HEK293 (cell line): ENCODE results near the gene HP1BP3.

Experiments
- CTCF ChIA-PET: fragments of 350-600 bp; formaldehyde crosslinking; extraction: SDS; loops from one replicate; lab custom pipeline; 2021; ENCODE audit warnings: antibody characterized with exemption; lab: Yijun Ruan, JAX
- POLR2A ChIA-PET: fragments of 300-600 bp; formaldehyde crosslinking; extraction: SDS; loops from one replicate; lab custom pipeline; 2020; ENCODE audit warnings: antibody characterized with exemption, inconsistent platforms; lab: Yijun Ruan, JAX
- H3K27ac ChIP-seq: fragments of 200-500 bp; sonication (Bioruptor generic); 2 replicates; pipeline ENCODE4 v1.5.1; 2014; ENCODE audit warnings: low read depth, low read length, control low read depth, inconsistent platforms; ENCODE audit errors: extremely low read depth
- H3K36me3 ChIP-seq, 2 experiments: fragments of 200-500 bp in 1 of 2; sonication (Bioruptor generic) in 1 of 2; 1 replicate in 1 of 2; 2 replicates in 1 of 2; pipeline ENCODE4 v1.5.1; 2014 to 2017; ENCODE audit warnings: inconsistent platforms in 2 of 2, low read length in 2 of 2; ENCODE audit not compliant: control insufficient read depth in 2 of 2, insufficient read depth in 1 of 2
- H3K4me1 ChIP-seq: fragments of 200-500 bp; sonication (Bioruptor generic); 2 replicates; pipeline ENCODE4 v1.5.1; 2014; ENCODE audit warnings: mild to moderate bottlenecking, low read length, inconsistent platforms; ENCODE audit not compliant: control insufficient read depth, insufficient read depth
- H3K4me3 ChIP-seq: 2 replicates; pipeline ENCODE4 v1.5.1; 2011; ENCODE audit warnings: low read depth, mild to moderate bottlenecking, control low read depth, low read length, moderate library complexity
- H3K9me3 ChIP-seq: fragments of 200-500 bp; sonication (Bioruptor generic); 2 replicates; pipeline ENCODE4 v1.5.1; 2014; ENCODE audit warnings: low read depth, low read length, inconsistent platforms; ENCODE audit not compliant: control insufficient read depth, insufficient read depth
- HOXA7 ChIP-seq: sonication (generic); formaldehyde crosslinking; IDR thresholded peaks from 2 replicates; pipeline ENCODE4 v1.8.1; 2022; ENCODE audit warnings: missing genetic modification reagents, borderline replicate concordance
- OSR2 ChIP-seq: fragments of 450-650 bp; formaldehyde crosslinking; IDR thresholded peaks from 2 replicates; pipeline ENCODE4 v1.5.1; 2016; ENCODE audit warnings: missing biosample characterization, missing genetic modification characterization
- PBX3 ChIP-seq: sonication (generic); formaldehyde crosslinking; IDR thresholded peaks from 2 replicates; pipeline ENCODE4 v1.8.1; 2022; ENCODE audit warnings: mild to moderate bottlenecking, moderate library complexity, missing genetic modification reagents
- PRDM6 ChIP-seq: fragments of 450-650 bp; formaldehyde crosslinking; IDR thresholded peaks from 2 replicates; pipeline ENCODE4 v1.5.1; 2017; ENCODE audit warnings: missing biosample characterization, missing genetic modification characterization
- SP2 ChIP-seq: fragments of 450-650 bp; formaldehyde crosslinking; IDR thresholded peaks from 2 replicates; pipeline ENCODE4 v1.5.1; 2016; ENCODE audit warnings: missing biosample characterization, missing genetic modification characterization
- YY2 ChIP-seq: fragments of 450-650 bp; formaldehyde crosslinking; IDR thresholded peaks from 2 replicates; pipeline ENCODE4 v1.5.1; 2016; ENCODE audit warnings: missing biosample characterization, missing genetic modification characterization
- ZBTB6 ChIP-seq: fragments of 450-650 bp; formaldehyde crosslinking; IDR thresholded peaks from 2 replicates; pipeline ENCODE4 v1.5.1; 2017; ENCODE audit warnings: missing biosample characterization, missing genetic modification characterization
- ZFP41 ChIP-seq: fragments of 450-650 bp; formaldehyde crosslinking; IDR thresholded peaks from 2 replicates; pipeline ENCODE4 v1.5.1; 2016; ENCODE audit warnings: missing biosample characterization, missing genetic modification characterization, borderline replicate concordance
- ZIC2 ChIP-seq: fragments of 450-650 bp; formaldehyde crosslinking; IDR thresholded peaks from 2 replicates; pipeline ENCODE4 v1.5.1; 2016; ENCODE audit warnings: missing biosample characterization, missing genetic modification characterization
- ZNF114 ChIP-seq: fragments of 450-650 bp; formaldehyde crosslinking; IDR thresholded peaks from 2 replicates; pipeline ENCODE4 v1.5.0; 2017; ENCODE audit warnings: missing biosample characterization, missing genetic modification characterization
- ZNF121 ChIP-seq: fragments of 450-650 bp; formaldehyde crosslinking; IDR thresholded peaks from 2 replicates; pipeline ENCODE4 v1.5.1; 2016; ENCODE audit warnings: missing biosample characterization, missing genetic modification characterization
- ZNF146 ChIP-seq: fragments of 450-650 bp; formaldehyde crosslinking; IDR thresholded peaks from 2 replicates; pipeline ENCODE4 v1.5.1; 2016; ENCODE audit warnings: missing biosample characterization, missing genetic modification characterization
- ZNF157 ChIP-seq: fragments of 450-650 bp; formaldehyde crosslinking; IDR thresholded peaks from 2 replicates; pipeline ENCODE4 v1.5.1; 2016; ENCODE audit warnings: missing biosample characterization, missing genetic modification characterization
- ZNF174 ChIP-seq: fragments of 450-650 bp; formaldehyde crosslinking; IDR thresholded peaks from 2 replicates; pipeline ENCODE4 v1.5.0; 2017; ENCODE audit warnings: missing biosample characterization, mild to moderate bottlenecking, missing genetic modification characterization
- ZNF211 ChIP-seq: fragments of 450-650 bp; formaldehyde crosslinking; IDR thresholded peaks from 2 replicates; pipeline ENCODE4 v1.5.1; 2016; ENCODE audit warnings: low read depth, missing biosample characterization, missing genetic modification characterization
- ZNF214 ChIP-seq: fragments of 450-650 bp; formaldehyde crosslinking; IDR thresholded peaks from 2 replicates; pipeline ENCODE4 v1.5.1; 2017; ENCODE audit warnings: missing biosample characterization, mild to moderate bottlenecking, missing genetic modification characterization, borderline replicate concordance
- ZNF223 ChIP-seq: fragments of 450-650 bp; formaldehyde crosslinking; IDR thresholded peaks from 2 replicates; pipeline ENCODE4 v1.5.1; 2016; ENCODE audit warnings: missing biosample characterization, missing genetic modification characterization
- ZNF24 ChIP-seq: fragments of 450-650 bp; formaldehyde crosslinking; IDR thresholded peaks from 2 replicates; pipeline ENCODE4 v1.5.1; 2016; ENCODE audit warnings: missing biosample characterization, missing genetic modification characterization
- ZNF416 ChIP-seq: fragments of 450-650 bp; formaldehyde crosslinking; IDR thresholded peaks from 2 replicates; pipeline ENCODE4 v1.5.1; 2016; ENCODE audit warnings: missing biosample characterization, missing genetic modification characterization
- ZNF423 ChIP-seq: fragments of 450-650 bp; formaldehyde crosslinking; IDR thresholded peaks from 2 replicates; pipeline ENCODE4 v1.5.1; 2016; ENCODE audit warnings: missing biosample characterization, missing genetic modification characterization
- ZNF501 ChIP-seq: fragments of 450-650 bp; formaldehyde crosslinking; IDR thresholded peaks from 2 replicates; pipeline ENCODE4 v1.5.1; 2016; ENCODE audit warnings: missing biosample characterization, missing genetic modification characterization
- ZNF544 ChIP-seq: fragments of 450-650 bp; formaldehyde crosslinking; IDR thresholded peaks from 2 replicates; pipeline ENCODE4 v1.5.0; 2017; ENCODE audit warnings: missing biosample characterization, missing genetic modification characterization
- ZNF549 ChIP-seq: fragments of 450-650 bp; IDR thresholded peaks from 2 replicates; pipeline ENCODE4 v1.5.1; 2018; ENCODE audit warnings: missing biosample characterization, missing genetic modification characterization, mild to moderate bottlenecking, inconsistent platforms, moderate library complexity
- ZNF558 ChIP-seq: fragments of 450-650 bp; formaldehyde crosslinking; IDR thresholded peaks from 2 replicates; pipeline ENCODE4 v1.5.1; 2016; ENCODE audit warnings: missing biosample characterization, missing genetic modification characterization
- ZNF629 ChIP-seq: fragments of 450-650 bp; formaldehyde crosslinking; IDR thresholded peaks from 2 replicates; pipeline ENCODE4 v1.5.1; 2017; ENCODE audit warnings: missing biosample characterization, missing genetic modification characterization
- ZNF701 ChIP-seq: fragments of 450-650 bp; formaldehyde crosslinking; IDR thresholded peaks from 2 replicates; pipeline ENCODE4 v1.5.1; 2016; ENCODE audit warnings: missing biosample characterization, missing genetic modification characterization
- ZNF791 ChIP-seq: fragments of 450-650 bp; formaldehyde crosslinking; IDR thresholded peaks from 2 replicates; pipeline ENCODE4 v1.5.1; 2016; ENCODE audit warnings: missing biosample characterization, missing genetic modification characterization
- ZNF837 ChIP-seq: fragments of 450-650 bp; formaldehyde crosslinking; IDR thresholded peaks from 2 replicates; pipeline ENCODE4 v1.5.1; 2016; ENCODE audit warnings: missing biosample characterization, missing genetic modification characterization
- ZSCAN4 ChIP-seq: fragments of 450-650 bp; formaldehyde crosslinking; IDR thresholded peaks from 2 replicates; pipeline ENCODE4 v1.5.1; 2017; ENCODE audit warnings: missing biosample characterization, missing genetic modification characterization

The HP1BP3 gene

GRCh38 chr1:20836230-20836629 lies 49.1 kb upstream of the HP1BP3 start:
- no peak overlapping the region for H3K27ac ChIP-seq
- TF ChIP-seq ZFP41 (no peak), ZNF121 (tag by site-specific recombination) (peak; percentile 98), ZNF24 (tag by site-specific recombination) (no peak)
- TF ChIP-seq, all 188 proteins: peak for 1
- H3K36me3 ChIP-seq, result peaks cover 4 to 58% of the 10 kb centered on the region in 2 experiments; a peak in 2 of 3 replicates
- POLR2A ChIA-PET, result no interaction called here
- CTCF ChIA-PET, result interaction anchor here (1.7 kb wide), 1 partner anchor 359 kb away, joined by 6 read pairs; no protein-coding TSS in a partner anchor
- no peaks in the 10 kb centered on the region for H3K4me1 ChIP-seq
- no peak overlapping the region for H3K4me3 ChIP-seq
- no peaks in the 10 kb centered on the region for H3K9me3 ChIP-seq

GRCh38 chr1:20834780-20835179 lies 47.7 kb upstream of the HP1BP3 start:
- CTCF ChIA-PET, result no interaction called here
- no peak for TF ChIP-seq OSR2
- no peak for TF ChIP-seq SP2 (tag by site-specific recombination)
- no peak for TF ChIP-seq ZNF423
- TF ChIP-seq ZIC2 (tag by site-specific recombination), result no peak
- no peak for TF ChIP-seq ZSCAN4 (tag by site-specific recombination)
- no peak for TF ChIP-seq ZNF214 (tag by site-specific recombination)
- no peak for TF ChIP-seq ZNF791
- no peak for TF ChIP-seq PRDM6
- no peak for TF ChIP-seq ZNF416 (tag by site-specific recombination)
- no peak for TF ChIP-seq HOXA7 (CRISPR knock-in tag)
- no peak for TF ChIP-seq ZNF558 (tag by site-specific recombination)
- no peak for TF ChIP-seq ZBTB6
- TF ChIP-seq ZNF211 (tag by site-specific recombination), result no peak
- TF ChIP-seq ZNF549, result no peak
- TF ChIP-seq ZNF837 (tag by site-specific recombination), result no peak

GRCh38 chr1:20834192-20834591 lies 47.1 kb upstream of the HP1BP3 start:
- Histone ChIP-seq H3K4me1 (peaks cover 5% of the 10 kb centered on the region), H3K36me3 (peaks cover 4 to 52% of the 10 kb centered on the region in 2 experiments), H3K4me3 (no peak overlapping the region), H3K9me3 (no peaks in the 10 kb centered on the region), H3K27ac (no peak overlapping the region)
- CTCF ChIA-PET, result interaction anchor here (0.6 kb wide), 2 partner anchors 65 to 170 kb away, joined by 3 to 9 read pairs; no protein-coding TSS in a partner anchor
- POLR2A ChIA-PET, result no interaction called here
- TF ChIP-seq YY2 (tag by site-specific recombination), result no peak
- no peak for TF ChIP-seq ZNF629 (tag by site-specific recombination)
- no peak for TF ChIP-seq ZNF157 (tag by site-specific recombination)
- no peak for TF ChIP-seq PBX3 (CRISPR knock-in tag)
- no peak for TF ChIP-seq ZNF701 (tag by site-specific recombination)
- no peak for TF ChIP-seq ZNF114 (tag by site-specific recombination)
- TF ChIP-seq ZNF146 (tag by site-specific recombination), result no peak
- TF ChIP-seq ZNF174 (tag by site-specific recombination), result no peak
- TF ChIP-seq ZNF501, result no peak
- TF ChIP-seq ZNF544, result no peak
- no peak for TF ChIP-seq ZNF223 (tag by site-specific recombination)

More at GRCh38 chr1:20834780-20835179, 47.7 kb upstream of the HP1BP3 start:
- H3K9me3 ChIP-seq, result no peaks in the 10 kb centered on the region
- H3K27ac ChIP-seq, result no peak overlapping the region
- peaks cover 4 to 52% of the 10 kb centered on the region in 2 experiments; a peak in 2 of 3 replicates for H3K36me3 ChIP-seq
- H3K4me1 ChIP-seq, result peaks cover 5% of the 10 kb centered on the region
- POLR2A ChIA-PET, result no interaction called here
- H3K4me3 ChIP-seq, result no peak overlapping the region
